CD4-positive, CD25-positive, alpha-beta regulatory T cell (primary cell): ENCODE measurements around the gene PLPPR2. TPM values are rescaled to one million over a fixed set of nuclear protein-coding genes. Genes with fewer than 3 reads are reported as not detected.
"Not testable (repeated sequence)": the region's sequence is repeated elsewhere in the genome, so short reads cannot be mapped to it uniquely, and the experiment has no call there.

Source experiments
- ATAC-seq, 2 donors: fragments of 150-1000 bp; cut with Tn5 transposase; one replicate each; pipeline ENCODE4 v1.10.0; 2021; ENCODE audit warnings: low read depth in 2 of 2, moderate number of reproducible peaks in 2 of 2, moderate library complexity in 1 of 2
- DNase-seq, 3 donors: peaks; one replicate each; pipeline versions ENCODE4 v3.0.0 to v3.0.0-alpha.2; 2012 to 2022; ENCODE audit warnings: mixed read lengths in 1 of 3
- H3K27ac ChIP-seq: one replicate; pipeline ENCODE4 v1.7.0; 2013; ENCODE audit warnings: mild to moderate bottlenecking, low read length; ENCODE audit not compliant: insufficient read depth, poor library complexity, severe bottlenecking
- H3K27me3 ChIP-seq: one replicate; pipeline ENCODE4 v1.7.0; 2013; ENCODE audit warnings: low read length; ENCODE audit not compliant: control insufficient read depth, insufficient read depth
- H3K36me3 ChIP-seq: one replicate; pipeline ENCODE4 v1.7.0; 2013; ENCODE audit warnings: mild to moderate bottlenecking, low read length, moderate library complexity; ENCODE audit not compliant: control insufficient read depth, insufficient read depth
- H3K4me1 ChIP-seq: 2 replicates; pipeline ENCODE4 v1.7.0; 2013; ENCODE audit warnings: mild to moderate bottlenecking, low read length; ENCODE audit not compliant: insufficient read depth, control insufficient read depth, poor library complexity, severe bottlenecking
- H3K4me3 ChIP-seq: one replicate; pipeline ENCODE4 v1.7.0; 2013; ENCODE audit warnings: low read depth, mild to moderate bottlenecking, low read length, moderate library complexity
- H3K9me3 ChIP-seq, 2 experiments: 1 replicate in 1 of 2; 2 replicates in 1 of 2; pipeline ENCODE4 v1.7.0; 2013; ENCODE audit warnings: low read length in 2 of 2, mild to moderate bottlenecking in 1 of 2, moderate library complexity in 1 of 2; ENCODE audit not compliant: control insufficient read depth in 2 of 2
- H3K27ac Mint-ChIP-seq, 3 donors: one replicate each; pipeline ENCODE4 v1.8.0; 2020 to 2022; ENCODE audit warnings: mild to moderate bottlenecking in 3 of 3, mixed read lengths in 3 of 3, moderate library complexity in 2 of 3
- H3K27me3 Mint-ChIP-seq: one replicate; pipeline ENCODE4 v1.8.0; 2022; ENCODE audit warnings: mild to moderate bottlenecking, mixed read lengths
- H3K36me3 Mint-ChIP-seq: one replicate; pipeline ENCODE4 v1.8.0; 2020; ENCODE audit warnings: mixed read lengths
- H3K4me1 Mint-ChIP-seq, 4 donors: one replicate each; pipeline ENCODE4 v1.8.0; 2020 to 2022; ENCODE audit warnings: mixed read lengths in 4 of 4, mild to moderate bottlenecking in 1 of 4
- H3K4me3 Mint-ChIP-seq, 4 donors: one replicate each; pipeline ENCODE4 v1.8.0; 2020 to 2022; ENCODE audit warnings: mild to moderate bottlenecking in 4 of 4, mixed read lengths in 4 of 4, moderate library complexity in 3 of 4
- H3K9me3 Mint-ChIP-seq, 7 donors: one replicate each; pipeline ENCODE4 v1.8.0; 2020 to 2022; ENCODE audit warnings: mixed read lengths in 7 of 7, mild to moderate bottlenecking in 3 of 7, moderate library complexity in 2 of 7
- polyA plus RNA-seq, 4 donors: library from polyadenylated mRNA; unstranded; fragments of 300-500 nt; fragmentation: Illumina TruSeq; gene quantifications; one replicate each; pipeline ENCODE4 v1.2.3, GENCODE V29; 2021
- total RNA-seq: library from RNA; stranded (reverse); gene quantifications from one replicate; pipeline ENCODE4 v1.2.3, GENCODE V29; 2022

Gene PLPPR2
- total RNA-seq = 10.4 TPM
- 1 to 10 TPM in 3 of 4 donors, under 1 TPM in 1; 0.86 to 2.4 (median 2.1) TPM for polyA plus RNA-seq

- Histone ChIP-seq H3K36me3 (no peaks in the 10 kb centered on the region), H3K9me3 (no peaks in the 10 kb centered on the region), H3K4me1 (peaks cover 6% of the 10 kb centered on the region), H3K27me3 (no peaks in the 10 kb centered on the region), H3K4me3 (peak within 1 kb of the TSS; percentile 68), H3K27ac (peak within 1 kb of the TSS; percentile 23)
- peaks cover 0 to 20% (median 4%) of the 10 kb centered on the region in 4 donors for H3K4me1 Mint-ChIP-seq
- peak; percentile 85 to 86 for ATAC-seq
- H3K27me3 Mint-ChIP-seq = no peaks in the 10 kb centered on the region
- H3K27ac Mint-ChIP-seq = peak within 1 kb of the TSS; percentile 83 to 94 (median 90)
- DNase-seq = peak; percentile 82 to 84 (median 82)
- no peaks in the 10 kb centered on the region for H3K9me3 Mint-ChIP-seq
- H3K4me3 Mint-ChIP-seq = peak within 1 kb of the TSS; percentile 77 to 88 (median 85)
- no peaks in the 10 kb centered on the region for H3K36me3 Mint-ChIP-seq
Measured at GRCh38 chr19:11355160-11356073, at the start of gene PLPPR2. Gene PLPPR2, plus strand, starts transcription at chr19:11355432. Its CDS starts 2,242 bp downstream, at chr19:11357674.

- Mint-ChIP-seq H3K27ac (no peak overlapping the region), H3K4me3 (no peak overlapping the region), H3K27me3 (peaks cover 10% of the 10 kb centered on the region), H3K4me1 (no peaks in the 10 kb centered on the region), H3K9me3 (no peaks in the 10 kb centered on the region), H3K36me3 (no peaks in the 10 kb centered on the region)
- H3K27me3 ChIP-seq = no peaks in the 10 kb centered on the region
- H3K4me3 ChIP-seq = no peak overlapping the region
- DNase-seq (no peak), ATAC-seq (no peak)
- no peak overlapping the region for H3K27ac ChIP-seq
- H3K36me3 ChIP-seq = no peaks in the 10 kb centered on the region
- no peaks in the 10 kb centered on the region for H3K9me3 ChIP-seq
- H3K4me1 ChIP-seq = no peaks in the 10 kb centered on the region
Measured at GRCh38 chr19:11306337-11306736, 48.9 kb upstream of the PLPPR2 start.

- H3K27ac ChIP-seq, DNase-seq, H3K9me3 ChIP-seq, H3K36me3 ChIP-seq, H3K27ac Mint-ChIP-seq, ATAC-seq, H3K9me3 Mint-ChIP-seq, H3K27me3 Mint-ChIP-seq, H3K4me3 ChIP-seq, H3K27me3 ChIP-seq: not testable (repeated sequence)
- H3K36me3 Mint-ChIP-seq = peaks cover 10% of the 10 kb centered on the region
- H3K4me1 ChIP-seq = peaks cover 11% of the 10 kb centered on the region
- H3K4me1 Mint-ChIP-seq = peaks cover 0 to 25% (median 15%) of the 10 kb centered on the region in 4 donors
- H3K4me3 Mint-ChIP-seq = peak overlapping the region in 1 of 4 donors; percentile 43
Measured at GRCh38 chr19:11320278-11320995, 34.8 kb upstream of the PLPPR2 start.

DNA sequence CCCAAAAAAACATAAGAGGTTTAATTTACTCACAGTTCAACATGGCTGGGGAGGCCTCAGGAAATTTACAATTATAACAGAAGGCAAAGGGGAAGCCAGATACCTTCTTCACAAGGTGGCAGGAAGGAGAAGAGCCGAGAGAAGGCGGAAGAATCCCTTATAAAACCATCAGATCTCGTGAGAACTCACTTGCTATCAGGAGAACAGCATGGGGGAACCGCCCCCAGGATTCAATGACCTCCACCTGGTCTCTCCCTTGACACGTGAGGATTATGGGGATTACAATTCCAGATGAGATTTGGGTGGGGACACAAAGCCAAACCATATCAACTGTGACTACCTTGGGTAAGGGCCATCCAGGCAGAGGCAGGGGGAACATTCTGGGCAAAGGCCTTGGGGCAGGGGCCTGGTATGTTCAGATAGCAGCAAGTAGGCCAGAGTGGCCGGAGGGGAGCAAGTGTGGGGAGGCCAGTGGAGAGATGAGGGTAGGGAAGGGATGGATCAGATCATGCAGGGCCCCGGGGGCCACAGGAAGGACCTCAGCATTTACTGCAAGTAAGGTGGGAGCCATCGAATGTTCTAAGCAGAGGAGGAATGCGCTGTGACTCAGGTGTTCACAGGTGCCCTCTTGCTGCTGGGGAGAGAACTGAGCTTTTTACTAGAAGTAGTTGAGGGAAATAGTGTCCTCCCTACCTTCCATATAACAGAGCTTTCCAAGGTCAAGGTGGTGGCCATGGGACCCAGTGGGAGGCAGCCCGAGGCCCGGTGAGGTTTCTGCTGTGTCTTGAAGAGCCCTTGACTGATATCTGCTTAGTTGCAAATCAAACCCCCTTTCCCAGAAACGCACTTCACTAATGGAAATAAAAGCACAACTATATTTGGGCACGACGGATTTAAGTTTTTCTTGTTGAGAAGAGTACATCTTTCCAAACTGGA lies 33.8 kb upstream of the PLPPR2 start:
- Histone ChIP-seq H3K9me3 (no peaks in the 10 kb centered on the region), H3K27ac (no peak overlapping the region), H3K36me3 (peaks cover 3% of the 10 kb centered on the region), H3K27me3 (no peaks in the 10 kb centered on the region), H3K4me1 (peaks cover 11% of the 10 kb centered on the region), H3K4me3 (no peak overlapping the region)
- Mint-ChIP-seq H3K27ac (peak overlapping the region; percentile 34 to 69 (median 63)), H3K36me3 (peaks cover 10% of the 10 kb centered on the region), H3K27me3 (peaks cover 4% of the 10 kb centered on the region), H3K4me3 (no peak overlapping the region), H3K4me1 (peaks cover 0 to 25% (median 15%) of the 10 kb centered on the region in 4 donors), H3K9me3 (no peaks in the 10 kb centered on the region)
- DNase-seq (peak in 1 of 3 donors; percentile 12), ATAC-seq (no peak)

DNA sequence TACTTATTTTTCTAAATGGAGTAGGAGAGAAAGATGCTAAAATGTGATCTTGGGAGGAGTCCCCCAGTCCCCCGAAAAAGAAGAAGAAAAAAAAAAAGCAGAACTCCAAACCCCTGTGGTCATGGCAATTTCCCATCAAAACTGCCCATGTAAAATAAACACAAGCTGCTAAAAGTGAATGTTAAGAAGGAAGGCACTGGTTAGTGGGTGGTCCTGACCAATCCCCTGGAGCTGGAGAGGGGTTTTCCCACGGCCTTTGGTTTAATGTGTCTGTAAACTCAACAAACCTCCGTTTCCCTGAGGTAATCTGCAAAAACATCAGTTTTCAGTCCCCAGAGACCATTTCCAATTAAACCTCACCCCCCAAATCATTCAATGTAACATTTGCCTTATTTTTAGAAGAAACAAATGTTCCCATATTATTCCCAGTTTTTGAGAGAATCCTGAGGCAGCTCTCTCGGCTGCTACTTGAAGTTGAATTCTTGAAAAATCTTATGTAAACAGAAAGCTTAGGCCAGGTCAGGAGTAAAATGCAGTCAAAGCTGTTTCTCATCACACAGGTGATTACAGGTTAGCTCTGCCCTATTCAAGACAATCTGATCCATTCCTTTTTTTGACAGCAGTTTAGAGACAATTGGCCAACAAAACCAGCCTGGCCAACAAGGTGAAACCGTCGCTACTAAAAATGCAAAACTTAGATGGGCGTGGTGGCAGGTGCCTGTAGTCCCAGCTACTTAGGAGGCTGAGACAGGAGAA lies 32.8 kb upstream of the PLPPR2 start:
- peaks cover 8% of the 10 kb centered on the region for H3K36me3 ChIP-seq
- H3K9me3 ChIP-seq = no peaks in the 10 kb centered on the region
- H3K4me3 ChIP-seq = no peak overlapping the region
- Mint-ChIP-seq H3K9me3 (no peaks in the 10 kb centered on the region), H3K36me3 (peaks cover 11% of the 10 kb centered on the region), H3K27ac (peak overlapping the region in 1 of 3 donors; percentile 63), H3K4me1 (peaks cover 0 to 25% (median 15%) of the 10 kb centered on the region in 4 donors), H3K4me3 (no peak overlapping the region), H3K27me3 (peaks cover 4% of the 10 kb centered on the region)
- H3K27me3 ChIP-seq = no peaks in the 10 kb centered on the region
- DNase-seq = no peak
- H3K27ac ChIP-seq = no peak overlapping the region
- H3K4me1 ChIP-seq = peaks cover 11% of the 10 kb centered on the region
- ATAC-seq = no peak

DNA sequence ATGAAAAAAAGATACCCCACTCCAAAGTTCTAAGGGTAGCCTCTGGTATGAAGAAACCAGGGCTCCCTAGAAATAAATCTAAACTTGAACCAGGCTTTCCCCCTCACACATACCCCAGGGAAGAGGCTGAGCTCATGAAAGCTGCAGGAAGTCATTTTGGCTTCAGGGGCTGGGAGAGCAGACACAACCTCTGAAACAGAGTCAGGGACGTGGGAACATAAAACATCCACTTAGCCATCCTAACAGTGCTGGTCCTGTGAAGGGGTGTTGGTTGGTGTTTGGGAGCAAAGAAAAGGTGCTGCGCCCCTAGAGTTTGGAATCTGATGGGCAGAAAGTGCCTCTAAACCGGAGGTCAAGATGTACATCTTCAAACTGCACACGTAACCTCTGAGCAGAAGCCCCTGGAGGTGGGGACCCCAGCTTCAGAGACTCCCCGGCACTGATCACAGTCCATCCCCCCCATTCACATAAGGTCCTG lies 31.6 kb upstream of the PLPPR2 start:
- Mint-ChIP-seq H3K4me3 (peak overlapping the region in 1 of 4 donors; percentile 53), H3K27me3 (no peaks in the 10 kb centered on the region), H3K4me1 (peaks cover 0 to 25% (median 15%) of the 10 kb centered on the region in 4 donors), H3K9me3 (no peaks in the 10 kb centered on the region), H3K36me3 (peaks cover 11% of the 10 kb centered on the region), H3K27ac (peak overlapping the region in 2 of 3 donors; percentile 88 to 90)
- Histone ChIP-seq H3K27me3 (no peaks in the 10 kb centered on the region), H3K36me3 (peaks cover 8% of the 10 kb centered on the region), H3K4me3 (no peak overlapping the region), H3K9me3 (no peaks in the 10 kb centered on the region), H3K27ac (no peak overlapping the region), H3K4me1 (peaks cover 11% of the 10 kb centered on the region)
- ATAC-seq (no peak), DNase-seq (no peak)
